Kidney epithelial cell (primary cell): ENCODE results near the gene KRTAP10-4. TPM values are rescaled to one million over a fixed set of nuclear protein-coding genes. Genes with fewer than 3 reads are reported as not detected.

ENCODE experiments used
- DNase-seq: peaks from one replicate; pipeline ENCODE4 v3.0.0-alpha.2; 2010; ENCODE audit warnings: low read depth
- H3K27me3 ChIP-seq: 2 replicates; pipeline ENCODE4 v1.6.0; 2011; ENCODE audit warnings: low read length; ENCODE audit not compliant: control insufficient read depth, insufficient read depth
- H3K36me3 ChIP-seq: 2 replicates; pipeline ENCODE4 v1.5.1; 2011; ENCODE audit warnings: low read length; ENCODE audit not compliant: control insufficient read depth, insufficient read depth
- H3K4me3 ChIP-seq: 2 replicates; pipeline ENCODE4 v1.5.1; 2011; ENCODE audit warnings: low read depth, mild to moderate bottlenecking, control low read depth, low read length
- total RNA-seq: library from RNA; depleted of rRNA; stranded (reverse); fragments of >200 nt; gene quantifications from 2 replicates; pipeline ENCODE4 v1.2.3, GENCODE V29; 2015
- TF ChIP-seq, protein P1 (sequence below): IDR thresholded peaks from 2 replicates; pipeline ENCODE4 v1.5.1; 2011; ENCODE audit warnings: mild to moderate bottlenecking, moderate library complexity, low read length, control low read depth, inconsistent platforms; ENCODE audit not compliant: insufficient read depth, poor library complexity, severe bottlenecking

KRTAP10-4 gene
- total RNA-seq, 1 donor from 2014 or later, result not detected

DNA sequence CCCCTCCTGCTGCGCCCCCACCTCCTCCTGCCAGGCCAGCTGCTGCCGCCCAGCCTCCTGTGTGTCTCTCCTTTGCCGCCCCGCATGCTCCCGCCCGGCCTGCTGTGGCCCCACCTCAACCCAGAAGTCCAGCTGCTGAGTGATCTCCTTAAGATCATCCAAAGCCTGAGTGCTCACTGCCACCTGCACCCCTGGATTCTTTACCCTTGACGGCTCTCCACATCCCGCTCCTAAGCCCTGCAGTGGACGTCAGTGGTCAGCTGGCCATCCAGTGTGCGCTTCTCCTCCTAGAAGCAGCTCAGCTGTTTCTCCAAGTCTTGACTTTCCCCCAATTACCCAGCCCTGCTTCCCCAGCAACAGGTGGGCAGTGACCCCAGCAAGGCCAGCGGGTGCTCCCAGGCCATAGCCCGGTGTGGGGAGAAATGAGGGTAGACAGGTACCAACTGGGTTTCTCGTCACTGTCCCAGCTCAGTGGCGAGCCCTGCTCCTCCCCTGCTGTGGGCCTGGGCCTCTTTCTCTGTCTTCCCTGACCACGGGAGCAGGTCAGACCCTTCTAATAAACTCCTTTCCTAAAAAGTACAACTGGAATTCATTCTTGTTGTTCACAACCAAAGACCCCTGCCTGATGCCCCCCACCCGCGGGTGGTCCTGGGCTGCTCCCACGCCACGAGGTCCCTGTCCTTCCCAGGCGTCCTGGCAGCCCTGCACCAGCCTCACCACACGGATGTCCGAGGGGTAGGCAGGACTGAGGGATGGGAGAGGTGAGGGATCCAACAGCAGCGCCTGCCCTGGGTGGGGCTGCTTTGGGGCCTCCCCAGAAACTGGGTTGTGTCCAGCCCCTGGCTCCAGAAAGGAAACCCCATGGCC is 28.3 kb downstream of the KRTAP10-4 start:
- TF ChIP-seq, protein P1, sequence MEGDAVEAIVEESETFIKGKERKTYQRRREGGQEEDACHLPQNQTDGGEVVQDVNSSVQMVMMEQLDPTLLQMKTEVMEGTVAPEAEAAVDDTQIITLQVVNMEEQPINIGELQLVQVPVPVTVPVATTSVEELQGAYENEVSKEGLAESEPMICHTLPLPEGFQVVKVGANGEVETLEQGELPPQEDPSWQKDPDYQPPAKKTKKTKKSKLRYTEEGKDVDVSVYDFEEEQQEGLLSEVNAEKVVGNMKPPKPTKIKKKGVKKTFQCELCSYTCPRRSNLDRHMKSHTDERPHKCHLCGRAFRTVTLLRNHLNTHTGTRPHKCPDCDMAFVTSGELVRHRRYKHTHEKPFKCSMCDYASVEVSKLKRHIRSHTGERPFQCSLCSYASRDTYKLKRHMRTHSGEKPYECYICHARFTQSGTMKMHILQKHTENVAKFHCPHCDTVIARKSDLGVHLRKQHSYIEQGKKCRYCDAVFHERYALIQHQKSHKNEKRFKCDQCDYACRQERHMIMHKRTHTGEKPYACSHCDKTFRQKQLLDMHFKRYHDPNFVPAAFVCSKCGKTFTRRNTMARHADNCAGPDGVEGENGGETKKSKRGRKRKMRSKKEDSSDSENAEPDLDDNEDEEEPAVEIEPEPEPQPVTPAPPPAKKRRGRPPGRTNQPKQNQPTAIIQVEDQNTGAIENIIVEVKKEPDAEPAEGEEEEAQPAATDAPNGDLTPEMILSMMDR, result no peak
- no peak overlapping the region for H3K4me3 ChIP-seq
- no peak for DNase-seq
- H3K27me3 ChIP-seq, result no peaks in the 10 kb centered on the region
- H3K36me3 ChIP-seq, result no peaks in the 10 kb centered on the region

DNA sequence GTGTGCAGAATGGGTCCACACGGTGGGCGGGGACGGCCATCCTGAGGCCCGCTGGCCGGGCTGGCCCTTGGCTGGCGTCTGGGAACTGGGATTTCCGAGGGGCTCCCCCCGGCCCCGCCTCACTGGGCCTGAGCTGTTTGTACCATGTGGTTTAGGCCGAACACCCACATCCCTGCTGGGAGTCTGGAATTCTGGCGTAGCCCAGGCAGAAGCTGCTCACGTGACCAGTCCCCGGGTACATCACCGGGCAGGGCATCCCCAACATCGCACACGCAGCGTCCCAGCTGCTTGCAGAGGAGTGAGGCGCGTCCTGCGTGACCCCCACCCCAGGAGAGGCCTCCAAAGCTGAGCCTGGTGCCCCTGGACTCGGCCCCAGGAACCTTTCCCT is 28.9 kb downstream of the KRTAP10-4 start:
- TF ChIP-seq, protein P1, result no peak

DNA sequence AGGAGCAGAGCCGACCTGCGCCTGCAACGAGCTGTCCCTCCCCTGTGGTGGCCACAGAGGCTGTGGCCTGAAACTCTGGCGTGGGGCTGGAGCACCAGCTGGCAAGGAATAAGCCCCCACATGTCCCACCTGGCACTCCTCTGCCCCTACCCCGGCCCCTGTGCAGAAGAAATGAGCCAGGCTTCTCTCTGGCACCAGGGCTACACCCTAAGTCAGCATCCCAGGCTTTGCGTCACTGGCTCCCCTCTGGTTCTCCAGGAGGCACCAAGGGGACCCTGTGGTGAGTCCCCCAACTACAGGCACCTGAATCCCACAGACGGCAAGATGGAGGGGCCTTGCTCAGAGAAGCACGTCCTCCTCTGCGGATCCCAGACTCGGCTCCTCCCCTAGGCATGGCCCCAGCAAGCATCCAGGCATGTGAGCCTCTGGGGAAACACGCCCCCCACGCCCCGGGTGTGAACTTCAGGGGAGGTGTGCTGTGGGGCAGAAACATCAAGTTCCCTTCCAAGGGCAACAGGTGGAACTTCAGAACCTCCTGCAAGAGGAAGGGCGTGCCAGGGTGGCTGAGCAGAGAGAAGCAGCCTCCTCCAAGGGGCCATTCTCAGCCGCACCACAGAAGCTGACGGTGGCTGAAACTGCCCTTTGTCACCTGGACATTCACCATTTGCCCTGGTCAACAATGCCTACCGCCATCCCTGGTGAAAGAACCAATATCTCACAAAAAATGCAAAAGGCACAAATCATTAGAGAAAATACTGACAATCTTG is 29.8 kb downstream of the KRTAP10-4 start:
- Histone ChIP-seq H3K36me3 (no peaks in the 10 kb centered on the region), H3K27me3 (no peaks in the 10 kb centered on the region), H3K4me3 (no peak overlapping the region)
- no peak for DNase-seq
- TF ChIP-seq, protein P1, result no peak

More for the DNA sequence above, 28.9 kb downstream of the KRTAP10-4 start:
- Histone ChIP-seq H3K36me3 (no peaks in the 10 kb centered on the region), H3K27me3 (no peaks in the 10 kb centered on the region), H3K4me3 (no peak overlapping the region)
- DNase-seq, result no peak

DNA sequence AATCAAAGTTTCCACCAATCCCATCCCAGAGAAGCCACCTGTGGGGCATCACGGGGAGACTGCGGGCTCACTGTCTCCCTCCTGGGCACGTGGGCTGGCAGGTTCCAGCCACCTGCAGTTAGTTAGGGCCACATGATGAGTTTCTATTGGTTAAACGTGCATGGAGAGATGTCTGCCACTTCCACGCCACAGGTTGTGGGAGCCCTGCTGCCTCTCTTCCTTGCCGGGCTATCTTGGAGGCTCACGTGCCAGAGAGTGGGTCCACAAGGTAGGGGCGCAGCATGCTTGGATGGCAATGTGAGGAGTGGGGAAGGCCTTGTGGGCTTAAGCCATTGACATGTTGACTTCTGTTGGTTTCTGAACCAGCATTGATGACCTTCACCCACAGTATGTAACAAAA is 30.4 kb downstream of the KRTAP10-4 start:
- H3K27me3 ChIP-seq, result no peaks in the 10 kb centered on the region
- TF ChIP-seq, protein P1, result no peak
- H3K36me3 ChIP-seq, result no peaks in the 10 kb centered on the region
- no peak overlapping the region for H3K4me3 ChIP-seq
- DNase-seq, result no peak

DNA sequence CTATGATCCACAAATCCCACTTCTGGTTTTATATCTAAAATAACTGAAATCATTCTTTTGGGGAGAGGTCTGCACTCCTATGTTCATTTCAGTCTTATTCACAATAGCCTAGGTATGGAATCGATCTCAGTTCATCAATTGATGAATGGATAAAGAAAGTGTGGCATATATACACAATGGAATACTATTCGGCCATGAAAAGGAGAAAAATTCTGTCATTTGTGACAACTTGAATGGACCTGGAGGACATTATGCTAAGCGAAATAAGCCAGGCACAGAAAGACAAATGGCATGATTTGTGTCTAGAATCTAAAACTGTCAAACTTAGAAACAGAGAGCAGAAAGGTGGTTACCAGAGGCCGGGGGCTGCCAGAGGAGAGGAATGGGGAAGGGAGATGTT is 33.0 kb downstream of the KRTAP10-4 start:
- no peaks in the 10 kb centered on the region for H3K27me3 ChIP-seq
- TF ChIP-seq, protein P1, result no peak
- H3K36me3 ChIP-seq, result no peaks in the 10 kb centered on the region
- H3K4me3 ChIP-seq, result no peak overlapping the region
- no peak for DNase-seq
